ENCODE measurements around the gene IRF2BP2. TPM values are rescaled to one million over a fixed set of nuclear protein-coding genes. Genes with fewer than 3 reads are reported as not detected.

Gene IRF2BP2
- total RNA-seq, 1 experiment from 2014 or later: 122 TPM

DNA sequence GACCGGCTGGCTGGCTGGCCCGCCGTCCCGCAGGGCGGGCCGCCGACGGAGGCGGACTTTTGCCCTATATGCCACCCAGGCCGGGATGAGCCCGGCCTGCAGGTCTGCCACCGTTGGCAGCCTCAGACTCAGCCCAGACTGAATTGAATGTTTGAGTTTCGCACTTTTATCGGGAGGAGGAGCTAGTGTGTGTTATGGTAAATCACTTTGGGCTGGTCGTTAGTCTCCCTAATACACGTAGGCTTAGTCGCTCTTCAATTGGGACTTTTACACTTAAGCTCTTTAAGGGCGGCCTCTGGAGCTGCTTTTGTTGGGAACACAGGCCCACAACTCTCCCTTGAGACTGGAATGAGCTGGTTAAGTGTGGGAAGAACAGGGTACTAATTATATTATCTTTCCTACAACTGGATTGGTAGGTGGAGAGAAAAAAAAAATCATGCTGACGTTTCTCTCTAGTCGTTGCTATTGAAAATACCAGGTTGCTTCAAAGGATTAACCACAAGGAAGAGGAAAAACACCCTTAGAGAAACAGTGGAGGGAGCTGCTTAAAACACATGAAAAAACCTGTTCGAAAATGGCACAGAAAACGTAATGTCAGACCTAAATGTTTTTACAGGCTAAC is 1.4 kb upstream of the IRF2BP2 start:
- intact Hi-C loops (cut with micrococcal nuclease; ENCODE audit: unreplicated experiment): loop anchor here (1.0 to 2.0 kb wide), 6 partner anchors 73 to 401 kb away; no protein-coding TSS in a partner anchor
- Histone ChIP-seq H3K9me3 (ENCODE audit: insufficient read depth, low read depth) (no peaks in the 10 kb centered on the region), H3K4me2 (peak overlapping the region; percentile 100), H3K4me1 (replicated peaks; ENCODE audit: insufficient read depth) (peaks cover 38% of the 10 kb centered on the region), H3K27me3 (ENCODE audit: insufficient read depth, low read depth) (no peaks in the 10 kb centered on the region), H4K20me1 (ENCODE audit: insufficient read depth) (peaks cover 16% of the 10 kb centered on the region), H3K79me2 (ENCODE audit: low read depth) (peaks cover 33% of the 10 kb centered on the region), H3K27ac (peak overlapping the region; percentile 100), H2AFZ (no peak overlapping the region), H3K9me2 (ENCODE audit: insufficient read depth) (no peaks in the 10 kb centered on the region), H3K36me3 (ENCODE audit: low read depth) (peaks cover 17% of the 10 kb centered on the region), H3F3A (ENCODE audit: insufficient read depth, low read depth) (peaks cover 67% of the 10 kb centered on the region), H3K4me3 (peak overlapping the region; percentile 91)
- peak; percentile 82 to 87 for DNase-seq
- BruUV-seq (replicated peaks): no TSS peak
- ChIA-PET CTCF (interaction anchor here (0.6 to 1.9 kb wide), 7 partner anchors 47 to 481 kb away, joined by 3 to 8 read pairs (median 5); no protein-coding TSS in a partner anchor), POLR2A (ENCODE audit: unreplicated experiment) (interaction anchor here (0.5 to 2.9 kb wide), 30 partner anchors 11 to 482 kb away, joined by 3 to 65 read pairs (median 6); partner anchors contain the start of gene TARBP1)
- TF ChIP-seq EZH2 (IDR thresholded peaks at IDR 0.05; ENCODE audit: low read depth): no peak
- TF ChIP-seq, protein P1, sequence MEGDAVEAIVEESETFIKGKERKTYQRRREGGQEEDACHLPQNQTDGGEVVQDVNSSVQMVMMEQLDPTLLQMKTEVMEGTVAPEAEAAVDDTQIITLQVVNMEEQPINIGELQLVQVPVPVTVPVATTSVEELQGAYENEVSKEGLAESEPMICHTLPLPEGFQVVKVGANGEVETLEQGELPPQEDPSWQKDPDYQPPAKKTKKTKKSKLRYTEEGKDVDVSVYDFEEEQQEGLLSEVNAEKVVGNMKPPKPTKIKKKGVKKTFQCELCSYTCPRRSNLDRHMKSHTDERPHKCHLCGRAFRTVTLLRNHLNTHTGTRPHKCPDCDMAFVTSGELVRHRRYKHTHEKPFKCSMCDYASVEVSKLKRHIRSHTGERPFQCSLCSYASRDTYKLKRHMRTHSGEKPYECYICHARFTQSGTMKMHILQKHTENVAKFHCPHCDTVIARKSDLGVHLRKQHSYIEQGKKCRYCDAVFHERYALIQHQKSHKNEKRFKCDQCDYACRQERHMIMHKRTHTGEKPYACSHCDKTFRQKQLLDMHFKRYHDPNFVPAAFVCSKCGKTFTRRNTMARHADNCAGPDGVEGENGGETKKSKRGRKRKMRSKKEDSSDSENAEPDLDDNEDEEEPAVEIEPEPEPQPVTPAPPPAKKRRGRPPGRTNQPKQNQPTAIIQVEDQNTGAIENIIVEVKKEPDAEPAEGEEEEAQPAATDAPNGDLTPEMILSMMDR (conservative IDR thresholded peaks at IDR 0.05): peak; percentile 44; the same call in 1 of the 2 replicates

DNA sequence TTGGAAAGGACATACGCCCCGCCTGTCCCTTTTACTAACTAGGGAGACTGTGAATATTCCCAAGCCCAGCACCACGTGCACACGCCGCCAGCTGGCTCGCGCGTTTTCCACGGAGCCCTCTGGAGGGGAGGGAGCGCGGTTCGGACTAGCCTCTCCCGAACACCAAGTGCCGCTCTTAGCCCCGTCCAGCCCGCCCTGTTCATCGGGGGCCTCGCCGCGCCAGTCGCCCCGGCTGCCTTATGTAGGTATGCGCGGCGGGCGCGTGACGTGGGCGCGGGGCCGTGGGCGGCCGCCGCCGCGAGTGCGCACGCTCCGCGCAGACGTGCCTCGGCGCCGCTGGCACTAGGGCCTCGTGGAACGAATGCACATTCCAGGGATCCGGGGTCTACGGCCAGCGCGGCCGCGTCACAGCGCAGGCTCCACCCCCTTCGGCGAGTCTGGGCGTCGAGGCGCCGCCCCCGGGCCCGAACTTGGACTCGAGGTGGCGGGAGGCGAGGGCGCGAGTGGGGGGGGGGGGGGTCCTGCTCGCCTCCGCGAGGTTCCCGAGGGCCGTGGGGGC is 767 bp upstream of the IRF2BP2 start:
- CTCF ChIA-PET: interaction anchor here (0.7 to 1.9 kb wide), 3 partner anchors 47 to 133 kb away, joined by 5 to 8 read pairs (median 5); no protein-coding TSS in a partner anchor

DNA sequence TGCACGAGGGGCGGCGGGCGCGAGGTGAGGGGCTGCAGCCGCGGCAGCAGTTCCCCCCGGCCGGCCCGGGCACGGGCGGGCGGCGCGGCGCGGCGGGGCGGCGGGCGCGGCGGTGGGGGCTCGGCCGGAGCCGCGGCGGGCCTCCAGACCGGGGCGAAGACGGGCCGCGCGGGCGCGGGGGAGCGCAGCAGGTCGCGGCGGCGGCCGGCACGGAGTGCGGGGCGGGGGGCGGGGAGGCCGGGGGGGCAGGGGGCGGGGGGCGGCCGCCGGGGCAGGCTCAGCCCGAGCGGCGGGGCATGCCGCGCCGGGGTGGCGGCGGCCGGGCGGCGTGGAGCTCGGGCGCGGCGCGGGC is 311 bp downstream of the IRF2BP2 start:
- Histone ChIP-seq H2AFZ (no peak overlapping the region), H3K4me1 (replicated peaks; ENCODE audit: insufficient read depth) (peaks cover 31% of the 10 kb centered on the region), H3K9me2 (ENCODE audit: insufficient read depth) (no peaks in the 10 kb centered on the region), H3K4me3 (peak overlapping the region; percentile 91; the same call in 1 of the 2 replicates), H3K79me2 (ENCODE audit: low read depth) (peaks cover 50% of the 10 kb centered on the region), H4K20me1 (ENCODE audit: insufficient read depth) (peaks cover 31% of the 10 kb centered on the region), H3K27ac (peak overlapping the region; percentile 100), H3K9me3 (ENCODE audit: insufficient read depth, low read depth) (no peaks in the 10 kb centered on the region), H3F3A (ENCODE audit: insufficient read depth, low read depth) (peaks cover 72% of the 10 kb centered on the region), H3K27me3 (ENCODE audit: insufficient read depth, low read depth) (no peaks in the 10 kb centered on the region), H3K4me2 (no peak overlapping the region), H3K36me3 (ENCODE audit: low read depth) (peaks cover 34% of the 10 kb centered on the region)
- BruUV-seq (replicated peaks): no TSS peak
- ChIA-PET POLR2A (ENCODE audit: unreplicated experiment) (interaction anchor here (0.6 to 0.7 kb wide), 2 partner anchors 92 to 154 kb away, joined by 5 to 12 read pairs; no protein-coding TSS in a partner anchor), CTCF (interaction anchor here (0.6 kb wide), 1 partner anchor 1448 kb away, joined by 3 read pairs; no protein-coding TSS in a partner anchor)
- intact Hi-C loops (cut with micrococcal nuclease; ENCODE audit: unreplicated experiment): loop anchor here (1.0 to 10.0 kb wide), 7 partner anchors 75 to 495 kb away; no protein-coding TSS in a partner anchor
- no peak for DNase-seq
- TF ChIP-seq EZH2 (IDR thresholded peaks at IDR 0.05; ENCODE audit: low read depth): no peak
- TF ChIP-seq, protein P1 (conservative IDR thresholded peaks at IDR 0.05): no peak

More for the DNA sequence above, 767 bp upstream of the IRF2BP2 start:
- Histone ChIP-seq H3K27me3 (ENCODE audit: insufficient read depth, low read depth) (no peaks in the 10 kb centered on the region), H3K79me2 (ENCODE audit: low read depth) (peaks cover 39% of the 10 kb centered on the region), H3K9me2 (ENCODE audit: insufficient read depth) (no peaks in the 10 kb centered on the region), H3K4me3 (peak overlapping the region; percentile 91), H3F3A (ENCODE audit: insufficient read depth, low read depth) (peaks cover 72% of the 10 kb centered on the region), H3K9me3 (ENCODE audit: insufficient read depth, low read depth) (no peaks in the 10 kb centered on the region), H3K4me1 (replicated peaks; ENCODE audit: insufficient read depth) (peaks cover 38% of the 10 kb centered on the region), H4K20me1 (ENCODE audit: insufficient read depth) (peaks cover 22% of the 10 kb centered on the region), H3K36me3 (ENCODE audit: low read depth) (peaks cover 23% of the 10 kb centered on the region), H3K4me2 (peak overlapping the region; percentile 100), H3K27ac (peak overlapping the region; percentile 100), H2AFZ (peak overlapping the region; percentile 66)
- DNase-seq: peak; percentile 72 to 93
- intact Hi-C loops (cut with micrococcal nuclease; ENCODE audit: unreplicated experiment): loop anchor here (1.0 to 2.0 kb wide), 7 partner anchors 74 to 402 kb away; no protein-coding TSS in a partner anchor
- TF ChIP-seq, protein P1 (conservative IDR thresholded peaks at IDR 0.05): no peak
- no peak for TF ChIP-seq EZH2 (IDR thresholded peaks at IDR 0.05; ENCODE audit: low read depth)
- POLR2A ChIA-PET (ENCODE audit: unreplicated experiment): interaction anchor here (0.6 to 2.9 kb wide), 14 partner anchors 21 to 482 kb away, joined by 3 to 65 read pairs (median 10); partner anchors contain the start of gene TARBP1
- no TSS peak for BruUV-seq (replicated peaks)

Measured in PC-9 (cell line).